A673 (cell line): ENCODE results near the gene ADAM10.

ENCODE experiments used
- EZH2 ChIP-seq: fragments of 200-600 bp; sonication (generic); IDR thresholded peaks from 2 replicates; pipeline ENCODE4 v1.6.1; 2017; ENCODE audit warnings: borderline replicate concordance, low read depth, mild to moderate bottlenecking, mixed read lengths, antibody characterized with exemption, low read length; ENCODE audit not compliant: poor library complexity, severe bottlenecking
- TF ChIP-seq, protein P1 (sequence below): fragments of 300-800, 200-600 bp; sonication (generic); conservative IDR thresholded peaks from 2 replicates; pipeline ENCODE4 v1.5.1; 2017; ENCODE audit warnings: low read depth, mild to moderate bottlenecking, antibody characterized with exemption, low read length, moderate library complexity, mixed read lengths

DNA sequence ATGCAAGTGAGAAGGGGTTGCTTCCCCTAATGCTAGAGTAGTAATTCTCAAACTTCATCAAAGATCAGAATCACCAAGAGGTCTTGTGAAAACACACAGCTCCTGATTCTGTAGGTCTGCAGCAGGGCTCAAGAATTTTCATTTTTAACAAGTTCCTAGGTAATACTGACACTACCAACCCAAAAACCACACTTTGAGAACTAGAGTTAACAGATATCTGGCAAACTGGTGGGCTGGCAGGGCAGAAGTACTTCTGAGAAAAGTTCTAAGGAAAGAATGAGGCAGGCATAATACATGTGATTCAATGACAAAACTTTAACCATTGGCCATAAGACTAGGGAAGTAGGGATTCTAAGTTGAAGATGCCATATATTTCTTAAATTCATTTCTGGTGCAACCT is 12.8 kb upstream of the ADAM10 start:
- TF ChIP-seq, protein P1, sequence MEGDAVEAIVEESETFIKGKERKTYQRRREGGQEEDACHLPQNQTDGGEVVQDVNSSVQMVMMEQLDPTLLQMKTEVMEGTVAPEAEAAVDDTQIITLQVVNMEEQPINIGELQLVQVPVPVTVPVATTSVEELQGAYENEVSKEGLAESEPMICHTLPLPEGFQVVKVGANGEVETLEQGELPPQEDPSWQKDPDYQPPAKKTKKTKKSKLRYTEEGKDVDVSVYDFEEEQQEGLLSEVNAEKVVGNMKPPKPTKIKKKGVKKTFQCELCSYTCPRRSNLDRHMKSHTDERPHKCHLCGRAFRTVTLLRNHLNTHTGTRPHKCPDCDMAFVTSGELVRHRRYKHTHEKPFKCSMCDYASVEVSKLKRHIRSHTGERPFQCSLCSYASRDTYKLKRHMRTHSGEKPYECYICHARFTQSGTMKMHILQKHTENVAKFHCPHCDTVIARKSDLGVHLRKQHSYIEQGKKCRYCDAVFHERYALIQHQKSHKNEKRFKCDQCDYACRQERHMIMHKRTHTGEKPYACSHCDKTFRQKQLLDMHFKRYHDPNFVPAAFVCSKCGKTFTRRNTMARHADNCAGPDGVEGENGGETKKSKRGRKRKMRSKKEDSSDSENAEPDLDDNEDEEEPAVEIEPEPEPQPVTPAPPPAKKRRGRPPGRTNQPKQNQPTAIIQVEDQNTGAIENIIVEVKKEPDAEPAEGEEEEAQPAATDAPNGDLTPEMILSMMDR, result no peak
- no peak for TF ChIP-seq EZH2
